CD14-positive monocyte (primary cell): ENCODE data around the gene SH3RF3. TPM values are rescaled to one million over a fixed set of nuclear protein-coding genes. Genes with fewer than 3 reads are reported as not detected.

Source experiments
- DNase-seq, 3 donors: peaks; one replicate each; pipeline ENCODE4 v3.0.0-alpha.2; 2011 to 2022
- H2AFZ ChIP-seq: 2 replicates; pipeline ENCODE4 v1.6.0; 2012; ENCODE audit warnings: mild to moderate bottlenecking, low read depth, low read length, inconsistent platforms; ENCODE audit not compliant: insufficient read depth, poor library complexity, severe bottlenecking
- H3K27ac ChIP-seq, 2 donors: 1 replicate in 1 of 2; 2 replicates in 1 of 2; pipeline ENCODE4 v1.5.1; 2012 to 2013; ENCODE audit warnings: low read length in 2 of 2, control low read depth in 1 of 2, inconsistent platforms in 1 of 2, low read depth in 1 of 2, mild to moderate bottlenecking in 1 of 2
- H3K27me3 ChIP-seq, 2 donors: one replicate each; pipeline versions ENCODE4 v1.6.0 to v1.6.1; 2011 to 2013; ENCODE audit warnings: low read length in 2 of 2; ENCODE audit not compliant: control insufficient read depth in 2 of 2, insufficient read depth in 2 of 2
- H3K36me3 ChIP-seq, 2 donors: replicated peaks in 1 of 2; 1 replicate in 1 of 2; 2 replicates in 1 of 2; pipeline versions ENCODE4 v1.5.1 to v1.6.1; 2012 to 2013; ENCODE audit warnings: low read length in 2 of 2, control low read depth in 1 of 2, inconsistent platforms in 1 of 2, mild to moderate bottlenecking in 1 of 2; ENCODE audit not compliant: insufficient read depth in 2 of 2, control insufficient read depth in 1 of 2
- H3K4me1 ChIP-seq, 2 donors: 1 replicate in 1 of 2; 2 replicates in 1 of 2; pipeline versions ENCODE4 v1.5.1 to v1.6.1; 2012 to 2013; ENCODE audit warnings: low read length in 2 of 2, control low read depth in 1 of 2, inconsistent platforms in 1 of 2, mild to moderate bottlenecking in 1 of 2, moderate library complexity in 1 of 2; ENCODE audit not compliant: insufficient read depth in 2 of 2, control insufficient read depth in 1 of 2
- H3K4me2 ChIP-seq: replicated peaks from 2 replicates; pipeline ENCODE3; 2012; ENCODE audit warnings: low read length, moderate library complexity, mild to moderate bottlenecking; ENCODE audit not compliant: poor library complexity, severe bottlenecking; ENCODE audit errors: extremely low read depth
- H3K4me3 ChIP-seq, 3 experiments: fragments of 200-600 bp in 1 of 3; sonication (generic) in 1 of 3; replicated peaks in 1 of 3; 1 replicate in 2 of 3; 2 replicates in 1 of 3; pipeline ENCODE4 v1.5.1; 2011 to 2013; ENCODE audit warnings: low read length in 3 of 3, mild to moderate bottlenecking in 3 of 3, control low read depth in 2 of 3, low read depth in 2 of 3, inconsistent platforms in 1 of 3, moderate library complexity in 1 of 3
- H3K79me2 ChIP-seq: 2 replicates; pipeline ENCODE4 v1.6.0; 2012; ENCODE audit warnings: mild to moderate bottlenecking, control low read depth, inconsistent platforms, low read length, moderate library complexity; ENCODE audit not compliant: insufficient read depth
- H3K9ac ChIP-seq: 2 replicates; pipeline ENCODE4 v1.6.0; 2017; ENCODE audit warnings: low read length, mild to moderate bottlenecking; ENCODE audit not compliant: insufficient read depth, poor library complexity, severe bottlenecking
- H3K9me3 ChIP-seq, 2 donors: replicated peaks in 1 of 2; 1 replicate in 1 of 2; 2 replicates in 1 of 2; pipeline versions ENCODE4 v1.5.1 to v1.6.1; 2012 to 2013; ENCODE audit warnings: low read length in 2 of 2, control low read depth in 1 of 2; ENCODE audit not compliant: control insufficient read depth in 1 of 2, insufficient read depth in 1 of 2
- H4K20me1 ChIP-seq: 2 replicates; pipeline ENCODE4 v1.6.0; 2012; ENCODE audit warnings: mild to moderate bottlenecking, low read length, control low read depth, moderate library complexity; ENCODE audit not compliant: insufficient read depth
- H3K27ac Mint-ChIP-seq, 7 donors: one replicate each; pipeline ENCODE4 v1.8.0; 2020; ENCODE audit warnings: mild to moderate bottlenecking in 7 of 7, mixed read lengths in 7 of 7, moderate library complexity in 6 of 7, inconsistent platforms in 2 of 7
- H3K27me3 Mint-ChIP-seq, 3 donors: one replicate each; pipeline ENCODE4 v1.8.0; 2021 to 2022; ENCODE audit warnings: low read depth in 3 of 3, mild to moderate bottlenecking in 3 of 3, mixed read lengths in 3 of 3, moderate library complexity in 3 of 3, inconsistent platforms in 1 of 3
- H3K36me3 Mint-ChIP-seq, 2 donors: one replicate each; pipeline ENCODE4 v1.8.0; 2020; ENCODE audit warnings: mixed read lengths in 2 of 2, inconsistent platforms in 1 of 2, mild to moderate bottlenecking in 1 of 2
- H3K4me1 Mint-ChIP-seq: one replicate; pipeline ENCODE4 v1.8.0; 2020; ENCODE audit warnings: mild to moderate bottlenecking, mixed read lengths
- H3K4me3 Mint-ChIP-seq, 2 donors: one replicate each; pipeline ENCODE4 v1.8.0; 2020; ENCODE audit warnings: mild to moderate bottlenecking in 2 of 2, mixed read lengths in 2 of 2, moderate library complexity in 1 of 2
- H3K9me3 Mint-ChIP-seq, 7 donors: one replicate each; pipeline ENCODE4 v1.8.0; 2020 to 2022; ENCODE audit warnings: mixed read lengths in 7 of 7, mild to moderate bottlenecking in 6 of 7, moderate library complexity in 6 of 7, inconsistent platforms in 2 of 7
- WGBS: methylation state at CpG from one replicate; pipeline ENCODE4 v1.1.5; 2013; ENCODE audit warnings: missing lambda C conversion rate; ENCODE audit not compliant: insufficient coverage; 5-methylcytosine and 5-hydroxymethylcytosine counted together
- intact Hi-C, 2 donors: fragments of 100-400 bp; cut with micrococcal nuclease; formaldehyde crosslinking; loops; one replicate each; pipeline versions ENCODE4 v1.15.0 to v1.15.1; 2023
- polyA plus RNA-seq, 3 donors: library from polyadenylated mRNA; depleted of rRNA in 1 of 3; unstranded in 2 of 3; stranded (reverse) in 1 of 3; fragments of 300-500 nt in 2 of 3; fragments of >200 nt in 1 of 3; fragmentation: Illumina TruSeq in 2 of 3; gene quantifications; 1 replicate in 2 of 3; 2 replicates in 1 of 3; pipeline ENCODE4 v1.2.3, GENCODE V29; 2012 to 2021
- TF ChIP-seq, protein P1 (sequence below): fragments of 200-600 bp; IDR thresholded peaks from one replicate; pipeline ENCODE4 v1.8.0; 2022; ENCODE audit warnings: antibody characterized with exemption, mild to moderate bottlenecking

Gene SH3RF3
- polyA plus RNA-seq, 3 donors: 0.25 to 0.75 (median 0.34) TPM

- Mint-ChIP-seq H3K36me3 (no peaks in the 10 kb centered on the region), H3K27ac (no peak overlapping the region), H3K4me1 (peaks cover 5% of the 10 kb centered on the region), H3K27me3 (peaks cover 6 to 12% (median 10%) of the 10 kb centered on the region in 3 donors), H3K4me3 (no peak overlapping the region), H3K9me3 (no peaks in the 10 kb centered on the region)
- Histone ChIP-seq H3K27me3 (no peaks in the 10 kb centered on the region), H3K27ac (no peak overlapping the region), H3K4me1 (no peaks in the 10 kb centered on the region), H3K4me2 (no peak overlapping the region), H2AFZ (no peak overlapping the region), H3K36me3 (no peaks in the 10 kb centered on the region), H3K9ac (no peak overlapping the region), H3K9me3 (no peaks in the 10 kb centered on the region), H3K4me3 (no peak overlapping the region), H4K20me1 (no peaks in the 10 kb centered on the region), H3K79me2 (no peaks in the 10 kb centered on the region)
- WGBS: 95% methylated on average over 3 of the region's 8 CpGs
- intact Hi-C loops: no loop called here
- TF ChIP-seq, protein P1, sequence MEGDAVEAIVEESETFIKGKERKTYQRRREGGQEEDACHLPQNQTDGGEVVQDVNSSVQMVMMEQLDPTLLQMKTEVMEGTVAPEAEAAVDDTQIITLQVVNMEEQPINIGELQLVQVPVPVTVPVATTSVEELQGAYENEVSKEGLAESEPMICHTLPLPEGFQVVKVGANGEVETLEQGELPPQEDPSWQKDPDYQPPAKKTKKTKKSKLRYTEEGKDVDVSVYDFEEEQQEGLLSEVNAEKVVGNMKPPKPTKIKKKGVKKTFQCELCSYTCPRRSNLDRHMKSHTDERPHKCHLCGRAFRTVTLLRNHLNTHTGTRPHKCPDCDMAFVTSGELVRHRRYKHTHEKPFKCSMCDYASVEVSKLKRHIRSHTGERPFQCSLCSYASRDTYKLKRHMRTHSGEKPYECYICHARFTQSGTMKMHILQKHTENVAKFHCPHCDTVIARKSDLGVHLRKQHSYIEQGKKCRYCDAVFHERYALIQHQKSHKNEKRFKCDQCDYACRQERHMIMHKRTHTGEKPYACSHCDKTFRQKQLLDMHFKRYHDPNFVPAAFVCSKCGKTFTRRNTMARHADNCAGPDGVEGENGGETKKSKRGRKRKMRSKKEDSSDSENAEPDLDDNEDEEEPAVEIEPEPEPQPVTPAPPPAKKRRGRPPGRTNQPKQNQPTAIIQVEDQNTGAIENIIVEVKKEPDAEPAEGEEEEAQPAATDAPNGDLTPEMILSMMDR: no peak
- no peak for DNase-seq
Observed at GRCh38 chr2:109141727-109142283, 12.8 kb downstream of the SH3RF3 start.

DNA sequence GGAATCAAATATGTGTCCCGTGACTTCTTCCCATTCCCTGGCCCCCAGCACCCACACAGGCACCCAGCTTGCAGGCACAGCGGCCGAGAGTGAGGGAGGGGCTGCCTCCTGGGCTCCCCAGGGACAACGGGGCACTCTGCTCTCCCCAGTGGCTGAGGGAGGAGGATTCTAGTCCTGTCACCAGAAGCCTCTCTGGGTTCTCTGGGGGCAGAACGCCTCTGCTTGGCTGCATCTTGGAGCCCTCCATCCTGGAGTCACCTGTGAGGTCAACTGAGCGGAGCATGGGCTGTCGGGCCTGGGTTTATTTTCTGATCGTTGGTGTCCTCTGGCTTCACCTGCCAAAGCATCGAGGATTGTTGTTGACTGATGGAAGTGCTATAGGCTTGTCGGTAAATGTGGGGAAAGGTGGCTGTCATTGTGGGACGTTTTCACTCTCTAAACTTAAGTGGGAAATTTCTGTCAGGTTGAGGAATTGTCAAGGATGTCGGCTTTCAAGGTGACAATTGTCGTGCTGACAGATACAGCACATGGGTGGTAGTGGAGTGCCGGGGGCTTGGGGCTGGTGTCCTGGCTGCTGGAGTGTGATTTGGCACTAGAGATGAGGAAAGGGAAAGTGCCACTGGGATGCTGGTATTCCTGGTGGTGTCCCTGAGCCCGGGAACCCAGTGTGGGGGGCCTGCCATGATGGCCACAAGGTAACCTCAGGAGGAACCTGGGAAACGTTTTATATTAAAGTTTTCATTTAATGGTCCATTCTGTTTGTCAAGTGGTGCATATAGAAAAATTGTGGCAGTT lies 13.6 kb downstream of the SH3RF3 start:
- DNase-seq: no peak
- no peak overlapping the region for H3K4me2 ChIP-seq
- H3K4me1 ChIP-seq: no peaks in the 10 kb centered on the region
- no peaks in the 10 kb centered on the region for H4K20me1 ChIP-seq
- no peak overlapping the region for H3K27ac ChIP-seq
- WGBS: 92% methylated on average over 12 of the region's 16 CpGs
- Mint-ChIP-seq H3K4me1 (peaks cover 5% of the 10 kb centered on the region), H3K27ac (no peak overlapping the region), H3K36me3 (no peaks in the 10 kb centered on the region), H3K4me3 (no peak overlapping the region), H3K27me3 (peaks cover 6 to 10% (median 9%) of the 10 kb centered on the region in 3 donors), H3K9me3 (no peaks in the 10 kb centered on the region)
- H3K36me3 ChIP-seq: no peaks in the 10 kb centered on the region
- H3K9me3 ChIP-seq: no peaks in the 10 kb centered on the region
- H3K9ac ChIP-seq: no peak overlapping the region
- TF ChIP-seq, protein P1: no peak
- H3K27me3 ChIP-seq: no peaks in the 10 kb centered on the region
- H2AFZ ChIP-seq: no peak overlapping the region
- intact Hi-C loops: no loop called here
- no peaks in the 10 kb centered on the region for H3K79me2 ChIP-seq
- no peak overlapping the region for H3K4me3 ChIP-seq
